SK-N-SH (cell line): Measurements from ENCODE around the gene GADL1. TPM values are rescaled to one million over a fixed set of nuclear protein-coding genes. Genes with fewer than 3 reads are reported as not detected.

Experiments used
- CTCF ChIA-PET: fragments of 300-600, 350-600 bp; formaldehyde crosslinking; extraction: SDS; loops from one replicate; lab custom pipeline; 2021; lab: Yijun Ruan, JAX
- POLR2A ChIA-PET: fragments of 350-600 bp; sonication (Branson Sonifier 250); formaldehyde crosslinking; extraction: SDS; loops from one replicate; lab custom pipeline; 2020; ENCODE audit warnings: antibody characterized with exemption, inconsistent platforms; lab: Yijun Ruan, JAX
- DNase-seq: peaks from one replicate; pipeline ENCODE4 v3.0.0; 2012
- H2AFZ ChIP-seq: fragments of 200-600 bp; sonication (generic); 2 replicates; pipeline ENCODE4 v1.8.1; 2016; ENCODE audit warnings: antibody characterized with exemption, mild to moderate bottlenecking, low read depth
- H3F3A ChIP-seq: fragments of 200-600 bp; sonication (generic); replicated peaks from 2 replicates; pipeline ENCODE3; 2016; ENCODE audit warnings: antibody characterized with exemption, mild to moderate bottlenecking; ENCODE audit not compliant: insufficient read depth
- H3K27ac ChIP-seq, 2 experiments: fragments of 200-500 bp in 1 of 2; fragments of 200-600 bp in 1 of 2; sonication (Bioruptor generic) in 1 of 2; sonication (generic), shearing (Covaris generic) in 1 of 2; 2 replicates each; pipeline versions ENCODE4 v1.5.1 to v1.6.1; 2014 to 2016; ENCODE audit warnings: low read depth in 2 of 2, inconsistent platforms in 1 of 2, low read length in 1 of 2, mild to moderate bottlenecking in 1 of 2, mixed read lengths in 1 of 2
- H3K27me3 ChIP-seq: fragments of 200-600 bp; sonication (generic), shearing (Covaris generic); 2 replicates; pipeline ENCODE4 v1.6.1; 2016; ENCODE audit warnings: mixed run types; ENCODE audit not compliant: insufficient read depth
- H3K36me3 ChIP-seq, 2 experiments: fragments of 200-500 bp in 1 of 2; fragments of 200-600 bp in 1 of 2; sonication (Bioruptor generic) in 1 of 2; sonication (generic) in 1 of 2; replicated peaks in 1 of 2; 2 replicates each; pipeline versions ENCODE3 to v1.5.1; 2014 to 2016; ENCODE audit warnings: low read length in 1 of 2, mild to moderate bottlenecking in 1 of 2; ENCODE audit not compliant: insufficient read depth in 2 of 2, control insufficient read depth in 1 of 2
- H3K4me1 ChIP-seq, 2 experiments: fragments of 200-500 bp in 1 of 2; fragments of 200-600 bp in 1 of 2; sonication (Bioruptor generic) in 1 of 2; sonication (generic), shearing (Covaris generic) in 1 of 2; 2 replicates each; pipeline versions ENCODE4 v1.5.1 to v1.6.1; 2014 to 2016; ENCODE audit warnings: low read depth in 1 of 2, low read length in 1 of 2, mixed run types in 1 of 2; ENCODE audit not compliant: insufficient read depth in 2 of 2, control insufficient read depth in 1 of 2
- H3K4me2 ChIP-seq: fragments of 200-600 bp; sonication (generic), shearing (Covaris generic); 2 replicates; pipeline ENCODE4 v1.6.1; 2017; ENCODE audit warnings: mixed run types
- H3K4me3 ChIP-seq, 2 experiments: fragments of 200-500 bp in 1 of 2; fragments of 200-600 bp in 1 of 2; sonication (Bioruptor generic) in 1 of 2; sonication (generic), shearing (Covaris generic) in 1 of 2; 2 replicates each; pipeline versions ENCODE4 v1.5.1 to v1.8.1; 2014 to 2016; ENCODE audit warnings: low read depth in 2 of 2, inconsistent platforms in 1 of 2, low read length in 1 of 2, mild to moderate bottlenecking in 1 of 2, mixed read lengths in 1 of 2, moderate library complexity in 1 of 2
- H3K79me2 ChIP-seq: fragments of 200-600 bp; sonication (generic); 2 replicates; pipeline ENCODE4 v1.8.1; 2017; ENCODE audit warnings: mild to moderate bottlenecking; ENCODE audit not compliant: insufficient read depth
- H3K9ac ChIP-seq: fragments of 200-600 bp; sonication (generic); 2 replicates; pipeline ENCODE4 v1.6.1; 2017; ENCODE audit warnings: mixed run types
- H3K9me2 ChIP-seq: fragments of 200-600 bp; sonication (generic); 2 replicates; pipeline ENCODE4 v1.6.1; 2017; ENCODE audit warnings: mixed run types
- H3K9me3 ChIP-seq: fragments of 200-600 bp; sonication (generic); 2 replicates; pipeline ENCODE4 v1.6.1; 2017; ENCODE audit warnings: mixed run types, mild to moderate bottlenecking, moderate library complexity
- H4K20me1 ChIP-seq: fragments of 200-600 bp; sonication (generic); 2 replicates; pipeline ENCODE4 v1.6.1; 2017; ENCODE audit warnings: mild to moderate bottlenecking, mixed run types; ENCODE audit not compliant: insufficient read depth
- FOSL2 ChIP-seq: IDR thresholded peaks from 2 replicates; pipeline ENCODE4 v1.4.0; 2012; ENCODE audit warnings: low read depth, mild to moderate bottlenecking, moderate library complexity, borderline replicate concordance
- IRF3 ChIP-seq: fragments of 150-350 bp; IDR thresholded peaks from 2 replicates; pipeline ENCODE4 v1.6.1; 2016; ENCODE audit warnings: mild to moderate bottlenecking, low read depth, low read length
- NRF1 ChIP-seq: IDR thresholded peaks from 2 replicates; pipeline ENCODE4 v1.6.1; 2012; ENCODE audit warnings: low read depth, mild to moderate bottlenecking, low read length
- POLR2AphosphoS5 ChIP-seq: IDR thresholded peaks from 2 replicates; pipeline ENCODE4 v1.6.1; 2012; ENCODE audit warnings: low read depth, low read length
- RCOR1 ChIP-seq: fragments of 150-350 bp; IDR thresholded peaks from 2 replicates; pipeline ENCODE4 v1.6.1; 2017; ENCODE audit warnings: antibody characterized with exemption, low read length
- RFX5 ChIP-seq: IDR thresholded peaks from 2 replicates; pipeline ENCODE4 v1.6.1; 2012; ENCODE audit warnings: mild to moderate bottlenecking, improper control_type of control experiment, low read length
- TAF1 ChIP-seq: IDR thresholded peaks from 2 replicates; pipeline ENCODE4 v1.6.1; 2012; ENCODE audit warnings: low read depth, mild to moderate bottlenecking, low read length, moderate library complexity, borderline replicate concordance
- USF1 ChIP-seq: IDR thresholded peaks from 2 replicates; pipeline ENCODE4 v1.4.0; 2012; ENCODE audit warnings: low read depth, borderline replicate concordance
- ZBTB33 ChIP-seq: IDR thresholded peaks from 2 replicates; pipeline ENCODE4 v1.4.0; 2012; ENCODE audit warnings: low read depth, borderline replicate concordance
- WGBS: methylation state at CpG from one replicate; pipeline ENCODE4 v1.1.6; 2017; ENCODE audit warnings: low lambda C conversion rate; 5-methylcytosine and 5-hydroxymethylcytosine counted together
- polyA plus RNA-seq, 3 experiments: library from polyadenylated mRNA; depleted of rRNA; stranded (reverse); fragments of >200 nt; gene quantifications; 2 replicates each; pipeline ENCODE4 v1.2.3, GENCODE V29; 2012

GADL1 gene
- polyA plus RNA-seq, 1 of the 3 experiments (the other 2 are of a cell fraction), result not detected

GRCh38 chr3:30730967-30731366, 163.5 kb downstream of the GADL1 start:
- Histone ChIP-seq H3K79me2 (no peaks in the 10 kb centered on the region), H3F3A (no peaks in the 10 kb centered on the region), H3K27me3 (no peaks in the 10 kb centered on the region), H3K9ac (no peak overlapping the region), H2AFZ (no peak overlapping the region), H3K4me3 (no peak overlapping the region), H3K27ac (no peak overlapping the region), H3K9me3 (no peaks in the 10 kb centered on the region), H3K4me1 (peaks cover 0 to 11% of the 10 kb centered on the region in 2 experiments; a peak in 2 of 4 replicates), H4K20me1 (no peaks in the 10 kb centered on the region), H3K36me3 (no peaks in the 10 kb centered on the region), H3K4me2 (no peak overlapping the region), H3K9me2 (no peaks in the 10 kb centered on the region)
- no peak for DNase-seq
- ChIA-PET CTCF (interaction anchor here (1.4 kb wide), 1 partner anchor 688 kb away, joined by 3 read pairs; no protein-coding TSS in a partner anchor), POLR2A (no interaction called here)
- TF ChIP-seq FOSL2 (no peak), RCOR1 (no peak), IRF3 (no peak), ZBTB33 (no peak), POLR2AphosphoS5 (no peak), NRF1 (no peak), TAF1 (no peak), USF1 (no peak), RFX5 (no peak)
- WGBS, result 93% methylated on average over 3 of the region's 3 CpGs

- H3K4me2 ChIP-seq, result no peak overlapping the region
- no peaks in the 10 kb centered on the region for H3F3A ChIP-seq
- peaks cover 0 to 11% of the 10 kb centered on the region in 2 experiments; a peak in 2 of 4 replicates for H3K4me1 ChIP-seq
- H3K9me2 ChIP-seq, result no peaks in the 10 kb centered on the region
- no peak overlapping the region for H3K9ac ChIP-seq
- no peak overlapping the region for H3K27ac ChIP-seq
- DNase-seq, result no peak
- no peak for TF ChIP-seq ZBTB33
- no peak overlapping the region for H3K4me3 ChIP-seq
- H3K27me3 ChIP-seq, result no peaks in the 10 kb centered on the region
- H3K79me2 ChIP-seq, result no peaks in the 10 kb centered on the region
- POLR2A ChIA-PET, result no interaction called here
- CTCF ChIA-PET, result interaction anchor here (1.1 kb wide), 1 partner anchor 9 kb away, joined by 3 read pairs; no protein-coding TSS in a partner anchor
- H3K9me3 ChIP-seq, result no peaks in the 10 kb centered on the region
- H3K36me3 ChIP-seq, result no peaks in the 10 kb centered on the region
- no peak overlapping the region for H2AFZ ChIP-seq
- H4K20me1 ChIP-seq, result no peaks in the 10 kb centered on the region
Measured at GRCh38 chr3:30729936-30730335, 164.5 kb downstream of the GADL1 start.
